Measurements from ENCODE around the gene DELE1. TPM values are rescaled to one million over a fixed set of nuclear protein-coding genes. Genes with fewer than 3 reads are reported as not detected.

The DELE1 gene
- total RNA-seq, 3 donors from 2014 or later (not counting 1 experiment from before 2014, with no cell fraction given), result 106 to 125 (median 115) TPM

DNA sequence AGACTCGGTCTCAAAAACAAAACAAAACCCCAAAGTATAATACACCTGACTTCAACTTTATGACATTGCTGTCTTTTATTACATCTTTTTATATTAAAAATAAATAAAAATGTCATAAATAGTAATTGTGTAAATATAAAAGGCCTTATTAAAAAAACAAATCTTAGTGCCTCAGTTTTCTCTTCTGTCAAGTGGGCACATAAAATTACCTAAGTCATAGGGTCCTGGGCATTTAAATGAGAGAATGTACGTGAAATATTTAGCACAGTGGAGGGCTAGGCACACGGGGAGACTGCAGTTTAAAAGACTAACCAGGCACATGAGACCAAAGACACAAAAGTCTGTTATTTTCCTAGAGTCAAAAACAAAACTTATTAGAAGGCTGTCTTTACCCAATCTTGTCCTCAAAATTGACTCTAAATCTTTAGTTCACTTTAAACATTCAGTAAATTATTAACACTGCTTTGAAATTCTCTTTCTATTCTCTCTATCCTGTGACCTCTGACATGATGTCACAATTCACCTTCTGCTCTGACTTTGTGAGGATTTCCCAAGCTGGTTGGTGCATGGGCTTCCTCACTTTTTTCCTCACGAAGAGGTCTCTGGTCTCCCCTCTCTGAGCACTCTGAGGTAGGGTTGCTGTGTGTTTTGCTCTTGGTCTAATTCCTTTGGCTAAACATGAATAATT lies 42.7 kb downstream of the DELE1 start:
- intact Hi-C loops (cut with micrococcal nuclease), result loop anchor here (10.0 kb wide), 1 partner anchor 48 kb away; the partner anchor contains the start of gene GNPDA1
- no peaks in the 10 kb centered on the region for H3K27me3 Mint-ChIP-seq (ENCODE audit: low read depth in 2 of 2)
- H3K27ac ChIP-seq (ENCODE audit: low read length), result no peak overlapping the region
- H3K36me3 Mint-ChIP-seq, result no peaks in the 10 kb centered on the region
- ATAC-seq, result no peak
- DNase-seq, result no peak
- TF ChIP-seq, protein P1, sequence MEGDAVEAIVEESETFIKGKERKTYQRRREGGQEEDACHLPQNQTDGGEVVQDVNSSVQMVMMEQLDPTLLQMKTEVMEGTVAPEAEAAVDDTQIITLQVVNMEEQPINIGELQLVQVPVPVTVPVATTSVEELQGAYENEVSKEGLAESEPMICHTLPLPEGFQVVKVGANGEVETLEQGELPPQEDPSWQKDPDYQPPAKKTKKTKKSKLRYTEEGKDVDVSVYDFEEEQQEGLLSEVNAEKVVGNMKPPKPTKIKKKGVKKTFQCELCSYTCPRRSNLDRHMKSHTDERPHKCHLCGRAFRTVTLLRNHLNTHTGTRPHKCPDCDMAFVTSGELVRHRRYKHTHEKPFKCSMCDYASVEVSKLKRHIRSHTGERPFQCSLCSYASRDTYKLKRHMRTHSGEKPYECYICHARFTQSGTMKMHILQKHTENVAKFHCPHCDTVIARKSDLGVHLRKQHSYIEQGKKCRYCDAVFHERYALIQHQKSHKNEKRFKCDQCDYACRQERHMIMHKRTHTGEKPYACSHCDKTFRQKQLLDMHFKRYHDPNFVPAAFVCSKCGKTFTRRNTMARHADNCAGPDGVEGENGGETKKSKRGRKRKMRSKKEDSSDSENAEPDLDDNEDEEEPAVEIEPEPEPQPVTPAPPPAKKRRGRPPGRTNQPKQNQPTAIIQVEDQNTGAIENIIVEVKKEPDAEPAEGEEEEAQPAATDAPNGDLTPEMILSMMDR (IDR thresholded peaks at IDR 0.05), result no peak
- peaks cover 18% of the 10 kb centered on the region for H3K4me1 ChIP-seq (ENCODE audit: control insufficient read depth, insufficient read depth, low read length)
- no peak overlapping the region for H3K4me3 ChIP-seq (ENCODE audit: low read length)
- 90% methylated on average over 2 of the region's 4 CpGs for WGBS (ENCODE audit: insufficient coverage)
- H3K36me3 ChIP-seq (ENCODE audit: control insufficient read depth, insufficient read depth, low read length), result no peaks in the 10 kb centered on the region
- H3K27ac Mint-ChIP-seq, result no peak overlapping the region
- no peaks in the 10 kb centered on the region for H3K9me3 ChIP-seq (ENCODE audit: control insufficient read depth, insufficient read depth, low read length)
- peaks cover 34 to 36% of the 10 kb centered on the region in 2 donors for H3K4me1 Mint-ChIP-seq
- H3K9me3 Mint-ChIP-seq, result no peaks in the 10 kb centered on the region
- H3K4me3 Mint-ChIP-seq, result no peak overlapping the region
- no peaks in the 10 kb centered on the region for H3K27me3 ChIP-seq (ENCODE audit: control insufficient read depth, insufficient read depth, low read length)

DNA sequence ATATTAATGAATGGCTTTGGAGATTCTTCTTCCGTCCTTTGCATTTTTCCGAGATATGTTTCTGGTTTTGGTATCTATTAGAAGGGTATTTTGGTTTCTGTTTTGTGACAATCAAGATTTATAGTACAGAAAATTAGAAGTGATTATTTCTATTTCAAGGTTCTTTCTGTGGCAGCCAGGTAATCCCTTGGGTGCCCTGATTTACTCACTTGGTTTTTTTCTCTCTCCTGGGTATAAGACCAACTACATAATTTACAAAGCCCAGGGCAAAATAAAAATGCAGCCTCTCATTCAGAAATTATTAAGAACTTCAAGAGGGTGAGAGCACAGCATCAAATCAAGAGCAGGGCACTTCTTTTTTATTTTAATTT lies 43.3 kb downstream of the DELE1 start:
- H3K9me3 Mint-ChIP-seq, result no peaks in the 10 kb centered on the region
- H3K36me3 Mint-ChIP-seq, result no peaks in the 10 kb centered on the region
- no peak overlapping the region for H3K4me3 Mint-ChIP-seq
- no peaks in the 10 kb centered on the region for H3K27me3 Mint-ChIP-seq (ENCODE audit: low read depth in 2 of 2)
- ATAC-seq (no peak), DNase-seq (no peak)
- intact Hi-C loops (cut with micrococcal nuclease), result loop anchor here (10.0 kb wide), 1 partner anchor 48 kb away; the partner anchor contains the start of gene GNPDA1
- H3K4me1 Mint-ChIP-seq, result peaks cover 30 to 31% of the 10 kb centered on the region in 2 donors
- no peaks in the 10 kb centered on the region for H3K27me3 ChIP-seq (ENCODE audit: control insufficient read depth, insufficient read depth, low read length)
- no peaks in the 10 kb centered on the region for H3K36me3 ChIP-seq (ENCODE audit: control insufficient read depth, insufficient read depth, low read length)
- TF ChIP-seq, protein P1 (IDR thresholded peaks at IDR 0.05), result no peak
- no peaks in the 10 kb centered on the region for H3K9me3 ChIP-seq (ENCODE audit: control insufficient read depth, insufficient read depth, low read length)
- no peak overlapping the region for H3K27ac ChIP-seq (ENCODE audit: low read length)
- H3K4me3 ChIP-seq (ENCODE audit: low read length), result no peak overlapping the region
- 100% methylated on average over 2 of the region's 2 CpGs for WGBS (ENCODE audit: insufficient coverage)
- peak overlapping the region; percentile 20 to 96 for H3K27ac Mint-ChIP-seq
- peaks cover 13% of the 10 kb centered on the region for H3K4me1 ChIP-seq (ENCODE audit: control insufficient read depth, insufficient read depth, low read length)

DNA sequence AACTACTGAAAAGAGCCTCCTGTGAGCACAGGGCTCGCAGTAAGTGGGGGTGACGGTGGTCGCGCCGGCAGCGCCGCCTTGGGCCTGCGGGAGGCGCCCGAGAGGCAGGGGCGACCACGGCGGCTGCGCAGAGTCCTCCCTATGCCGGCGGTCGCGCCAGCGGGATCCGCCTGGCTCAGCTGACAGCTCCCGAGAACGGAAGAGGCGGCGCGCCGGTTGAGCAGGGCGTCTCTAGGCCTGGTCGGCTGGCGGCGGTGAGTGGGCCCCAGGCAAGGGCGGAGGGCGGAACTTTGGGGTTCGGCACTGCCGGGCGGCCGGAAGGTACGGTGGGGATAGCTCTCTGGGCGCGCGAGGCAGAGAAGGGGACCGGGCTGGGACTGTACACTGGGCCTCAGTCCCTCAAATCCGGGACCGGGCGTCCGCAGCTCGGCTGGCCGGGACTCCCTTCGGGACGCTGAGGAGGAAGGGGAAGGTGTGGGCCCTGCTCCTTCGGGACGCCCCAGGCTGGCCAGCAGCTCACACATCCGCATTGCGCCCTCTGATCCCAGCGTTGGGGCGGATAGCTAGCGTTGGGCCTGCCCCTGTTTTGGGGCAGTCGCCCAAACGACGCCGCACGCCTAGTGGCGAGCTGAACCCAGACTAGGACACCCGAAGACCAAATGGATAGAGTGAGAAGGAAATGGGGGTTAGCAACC lies 45.4 kb downstream of the DELE1 start, which contains the start of gene RNF14:
Gene RNF14, plus strand, starts transcription at position 192 of the 695 bp plus-strand sequence. CDS start 4,484 bp downstream, outside the sequence.
- Mint-ChIP-seq H3K36me3 (no peaks in the 10 kb centered on the region), H3K4me1 (peaks cover 27 to 30% of the 10 kb centered on the region in 2 donors), H3K27me3 (ENCODE audit: low read depth in 2 of 2) (no peaks in the 10 kb centered on the region), H3K4me3 (peak within 1 kb of the TSS; percentile 99), H3K9me3 (no peaks in the 10 kb centered on the region), H3K27ac (peak within 1 kb of the TSS; percentile 96 to 98)
- intact Hi-C loops (cut with micrococcal nuclease), result loop anchor here (2.0 to 10.0 kb wide), 4 partner anchors 46 to 276 kb away; partner anchors contain the start of genes DELE1, GNPDA1 and PCDH1
- H3K27ac ChIP-seq (ENCODE audit: low read length), result peak within 1 kb of the TSS; percentile 98
- DNase-seq (peak; percentile 92 to 96), ATAC-seq (peak; percentile 94 to 97 (median 95))
- peak within 1 kb of the TSS; percentile 97 for H3K4me3 ChIP-seq (ENCODE audit: low read length)
- under 1% methylated on average over 63 of the region's 63 CpGs for WGBS (ENCODE audit: insufficient coverage)
- H3K27me3 ChIP-seq (ENCODE audit: control insufficient read depth, insufficient read depth, low read length), result no peaks in the 10 kb centered on the region
- H3K9me3 ChIP-seq (ENCODE audit: control insufficient read depth, insufficient read depth, low read length), result no peaks in the 10 kb centered on the region
- TF ChIP-seq, protein P1 (IDR thresholded peaks at IDR 0.05), result peak; percentile 97
- H3K4me1 ChIP-seq (ENCODE audit: control insufficient read depth, insufficient read depth, low read length), result peaks cover 12% of the 10 kb centered on the region
- peaks cover 10% of the 10 kb centered on the region for H3K36me3 ChIP-seq (ENCODE audit: control insufficient read depth, insufficient read depth, low read length)

All from natural killer cell (primary cell).